ENCODE results near the gene CSRNP2. TPM values are rescaled to one million over a fixed set of nuclear protein-coding genes. Genes with fewer than 3 reads are reported as not detected.

CSRNP2 gene
- total and polyA plus RNA-seq, 2 of the 13 experiments (the other 11 are each of a cell fraction or from before 2014, with no cell fraction given), result 4.8 to 7.3 TPM

DNA sequence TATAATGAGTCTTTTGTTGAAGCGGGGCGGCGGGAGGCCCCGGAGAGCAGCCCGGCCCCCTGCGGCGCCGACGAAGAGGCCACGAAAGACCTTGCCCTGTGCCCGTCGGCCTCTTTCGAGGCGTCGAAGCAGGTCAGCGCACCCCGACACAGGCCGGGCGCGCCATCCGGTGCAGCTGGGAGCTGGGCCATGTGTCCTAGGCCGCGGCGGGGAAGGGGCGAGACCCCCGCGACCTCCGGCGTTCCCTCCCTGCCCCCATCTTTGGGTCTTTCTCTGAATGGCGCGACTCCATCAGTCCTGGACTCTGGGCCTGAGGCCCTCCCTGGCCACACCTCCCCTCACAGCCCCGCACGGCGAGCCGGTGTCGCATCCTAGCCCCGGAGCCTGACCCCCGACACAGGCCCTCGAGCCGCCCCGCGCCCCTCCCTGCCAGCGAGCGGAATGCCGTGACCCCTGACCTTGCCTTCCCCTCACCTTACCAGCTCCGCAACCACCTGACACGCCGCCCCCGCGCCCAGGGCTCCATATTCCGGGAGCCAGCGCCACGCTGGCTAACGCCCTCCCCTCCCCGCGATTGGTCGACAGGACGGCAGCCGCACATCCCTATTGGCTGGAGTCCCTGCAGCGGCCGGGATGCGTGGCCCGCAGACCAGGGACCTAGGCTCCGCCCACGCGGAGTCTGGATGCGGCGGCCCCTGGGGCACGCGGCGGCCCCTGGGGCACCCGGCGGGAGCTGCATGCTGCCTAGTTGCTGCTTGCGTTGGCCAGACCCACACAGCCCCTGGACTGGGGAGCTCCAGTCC lies 57.4 kb downstream of the CSRNP2 start, which contains the start of gene SLC11A2 (continued):
- TF ChIP-seq YEATS4 (CRISPR knock-in tag; IDR thresholded peaks at IDR 0.05; ENCODE audit: borderline replicate concordance), result peak; percentile 95
- TF ChIP-seq, protein P1, sequence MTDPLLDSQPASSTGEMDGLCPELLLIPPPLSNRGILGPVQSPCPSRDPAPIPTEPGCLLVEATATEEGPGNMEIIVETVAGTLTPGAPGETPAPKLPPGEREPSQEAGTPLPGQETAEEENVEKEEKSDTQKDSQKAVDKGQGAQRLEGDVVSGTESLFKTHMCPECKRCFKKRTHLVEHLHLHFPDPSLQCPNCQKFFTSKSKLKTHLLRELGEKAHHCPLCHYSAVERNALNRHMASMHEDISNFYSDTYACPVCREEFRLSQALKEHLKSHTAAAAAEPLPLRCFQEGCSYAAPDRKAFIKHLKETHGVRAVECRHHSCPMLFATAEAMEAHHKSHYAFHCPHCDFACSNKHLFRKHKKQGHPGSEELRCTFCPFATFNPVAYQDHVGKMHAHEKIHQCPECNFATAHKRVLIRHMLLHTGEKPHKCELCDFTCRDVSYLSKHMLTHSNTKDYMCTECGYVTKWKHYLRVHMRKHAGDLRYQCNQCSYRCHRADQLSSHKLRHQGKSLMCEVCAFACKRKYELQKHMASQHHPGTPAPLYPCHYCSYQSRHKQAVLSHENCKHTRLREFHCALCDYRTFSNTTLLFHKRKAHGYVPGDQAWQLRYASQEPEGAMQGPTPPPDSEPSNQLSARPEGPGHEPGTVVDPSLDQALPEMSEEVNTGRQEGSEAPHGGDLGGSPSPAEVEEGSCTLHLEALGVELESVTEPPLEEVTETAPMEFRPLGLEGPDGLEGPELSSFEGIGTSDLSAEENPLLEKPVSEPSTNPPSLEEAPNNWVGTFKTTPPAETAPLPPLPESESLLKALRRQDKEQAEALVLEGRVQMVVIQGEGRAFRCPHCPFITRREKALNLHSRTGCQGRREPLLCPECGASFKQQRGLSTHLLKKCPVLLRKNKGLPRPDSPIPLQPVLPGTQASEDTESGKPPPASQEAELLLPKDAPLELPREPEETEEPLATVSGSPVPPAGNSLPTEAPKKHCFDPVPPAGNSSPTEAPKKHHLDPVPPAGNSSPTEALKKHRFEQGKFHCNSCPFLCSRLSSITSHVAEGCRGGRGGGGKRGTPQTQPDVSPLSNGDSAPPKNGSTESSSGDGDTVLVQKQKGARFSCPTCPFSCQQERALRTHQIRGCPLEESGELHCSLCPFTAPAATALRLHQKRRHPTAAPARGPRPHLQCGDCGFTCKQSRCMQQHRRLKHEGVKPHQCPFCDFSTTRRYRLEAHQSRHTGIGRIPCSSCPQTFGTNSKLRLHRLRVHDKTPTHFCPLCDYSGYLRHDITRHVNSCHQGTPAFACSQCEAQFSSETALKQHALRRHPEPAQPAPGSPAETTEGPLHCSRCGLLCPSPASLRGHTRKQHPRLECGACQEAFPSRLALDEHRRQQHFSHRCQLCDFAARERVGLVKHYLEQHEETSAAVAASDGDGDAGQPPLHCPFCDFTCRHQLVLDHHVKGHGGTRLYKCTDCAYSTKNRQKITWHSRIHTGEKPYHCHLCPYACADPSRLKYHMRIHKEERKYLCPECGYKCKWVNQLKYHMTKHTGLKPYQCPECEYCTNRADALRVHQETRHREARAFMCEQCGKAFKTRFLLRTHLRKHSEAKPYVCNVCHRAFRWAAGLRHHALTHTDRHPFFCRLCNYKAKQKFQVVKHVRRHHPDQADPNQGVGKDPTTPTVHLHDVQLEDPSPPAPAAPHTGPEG (CRISPR knock-in tag; IDR thresholded peaks at IDR 0.05), result no peak
- TF ChIP-seq, protein P2, sequence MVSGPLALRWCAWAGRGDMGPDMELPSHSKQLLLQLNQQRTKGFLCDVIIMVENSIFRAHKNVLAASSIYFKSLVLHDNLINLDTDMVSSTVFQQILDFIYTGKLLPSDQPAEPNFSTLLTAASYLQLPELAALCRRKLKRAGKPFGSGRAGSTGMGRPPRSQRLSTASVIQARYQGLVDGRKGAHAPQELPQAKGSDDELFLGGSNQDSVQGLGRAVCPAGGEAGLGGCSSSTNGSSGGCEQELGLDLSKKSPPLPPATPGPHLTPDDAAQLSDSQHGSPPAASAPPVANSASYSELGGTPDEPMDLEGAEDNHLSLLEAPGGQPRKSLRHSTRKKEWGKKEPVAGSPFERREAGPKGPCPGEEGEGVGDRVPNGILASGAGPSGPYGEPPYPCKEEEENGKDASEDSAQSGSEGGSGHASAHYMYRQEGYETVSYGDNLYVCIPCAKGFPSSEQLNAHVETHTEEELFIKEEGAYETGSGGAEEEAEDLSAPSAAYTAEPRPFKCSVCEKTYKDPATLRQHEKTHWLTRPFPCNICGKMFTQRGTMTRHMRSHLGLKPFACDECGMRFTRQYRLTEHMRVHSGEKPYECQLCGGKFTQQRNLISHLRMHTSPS (CRISPR knock-in tag; IDR thresholded peaks at IDR 0.05; ENCODE audit: low read depth), result peak; percentile 68; the same call in 1 of the 2 replicates
- peak; percentile 86; the same call in 1 of the 2 replicates for TF ChIP-seq STAT6 (CRISPR knock-in tag; IDR thresholded peaks at IDR 0.05; ENCODE audit: borderline replicate concordance)
- TF ChIP-seq ZNF33A (CRISPR knock-in tag; IDR thresholded peaks at IDR 0.05; ENCODE audit: borderline replicate concordance), result no peak
- TF ChIP-seq, protein P3, sequence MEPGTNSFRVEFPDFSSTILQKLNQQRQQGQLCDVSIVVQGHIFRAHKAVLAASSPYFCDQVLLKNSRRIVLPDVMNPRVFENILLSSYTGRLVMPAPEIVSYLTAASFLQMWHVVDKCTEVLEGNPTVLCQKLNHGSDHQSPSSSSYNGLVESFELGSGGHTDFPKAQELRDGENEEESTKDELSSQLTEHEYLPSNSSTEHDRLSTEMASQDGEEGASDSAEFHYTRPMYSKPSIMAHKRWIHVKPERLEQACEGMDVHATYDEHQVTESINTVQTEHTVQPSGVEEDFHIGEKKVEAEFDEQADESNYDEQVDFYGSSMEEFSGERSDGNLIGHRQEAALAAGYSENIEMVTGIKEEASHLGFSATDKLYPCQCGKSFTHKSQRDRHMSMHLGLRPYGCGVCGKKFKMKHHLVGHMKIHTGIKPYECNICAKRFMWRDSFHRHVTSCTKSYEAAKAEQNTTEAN (CRISPR knock-in tag; conservative IDR thresholded peaks at IDR 0.05), result peak; percentile 85
- peak; percentile 89 for TF ChIP-seq MEIS2 (CRISPR knock-in tag; IDR thresholded peaks at IDR 0.05)
- TF ChIP-seq CCAR2 (optimal IDR thresholded peaks at IDR 0.05; ENCODE audit: low read depth, low read length), result peak; percentile 33
- no peak for TF ChIP-seq SRF (IDR thresholded peaks at IDR 0.05; ENCODE audit: low read depth, low read length)
- no peak for TF ChIP-seq ZBTB1 (CRISPR knock-in tag; IDR thresholded peaks at IDR 0.05; ENCODE audit: borderline replicate concordance)
- peak; percentile 96 for TF ChIP-seq ZBTB34 (CRISPR knock-in tag; IDR thresholded peaks at IDR 0.05)
- TF ChIP-seq, protein P4, sequence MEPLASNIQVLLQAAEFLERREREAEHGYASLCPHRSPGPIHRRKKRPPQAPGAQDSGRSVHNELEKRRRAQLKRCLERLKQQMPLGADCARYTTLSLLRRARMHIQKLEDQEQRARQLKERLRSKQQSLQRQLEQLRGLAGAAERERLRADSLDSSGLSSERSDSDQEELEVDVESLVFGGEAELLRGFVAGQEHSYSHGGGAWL (CRISPR knock-in tag; IDR thresholded peaks at IDR 0.05), result peak; percentile 82
- peak; percentile 92; the same call in 1 of the 2 replicates for TF ChIP-seq PRMT3 (CRISPR knock-in tag; IDR thresholded peaks at IDR 0.05; ENCODE audit: borderline replicate concordance, low read depth)

Measured in HepG2 (cell line).